Fibroblast of the aortic adventitia (primary cell): ENCODE results near the gene TBC1D12. TPM values are rescaled to one million over a fixed set of nuclear protein-coding genes. Genes with fewer than 3 reads are reported as not detected.

Experiments
- DNase-seq: peaks from one replicate; pipeline ENCODE4 v3.0.0-alpha.2; 2010; ENCODE audit warnings: low read depth
- H3K4me3 ChIP-seq: 2 replicates; pipeline ENCODE4 v1.5.1; 2011; ENCODE audit warnings: low read depth, mild to moderate bottlenecking, control low read depth, low read length, moderate library complexity
- CTCF ChIP-seq: IDR thresholded peaks from 2 replicates; pipeline ENCODE4 v1.5.1; 2011; ENCODE audit warnings: mild to moderate bottlenecking, low read length, control low read depth, inconsistent platforms; ENCODE audit not compliant: insufficient read depth
- total RNA-seq: library from RNA; depleted of rRNA; stranded (reverse); fragments of >200 nt; gene quantifications from 2 replicates; pipeline ENCODE4 v1.2.3, GENCODE V29; 2012; ENCODE audit warnings: low replicate concordance

TBC1D12 gene
- total RNA-seq, 1 donor, result 11.8 TPM

- no peak for DNase-seq
- TF ChIP-seq CTCF, result no peak
- H3K4me3 ChIP-seq, result no peak overlapping the region
Observed at GRCh38 chr10:94583124-94583523, 180.8 kb downstream of the TBC1D12 start.

Other genes with a start within 250 kb of the TBC1D12 start
- 20.8 and 36.4 TPM in 2 replicates for gene NOC3L, start 39.6 kb upstream of the TBC1D12 start, total RNA-seq
- 19.7 and 139 TPM in 2 replicates for gene HELLS, start 143.2 kb downstream of the TBC1D12 start, total RNA-seq